A549 (cell line): ENCODE data around the gene TANGO2. TPM values are rescaled to one million over a fixed set of nuclear protein-coding genes. Genes with fewer than 3 reads are reported as not detected.

Experiments
- ATAC-seq, 2 experiments: fragments of 200-7000 bp in 1 of 2; fragments of >200 bp in 1 of 2; cut with Nextera tagmentation in 1 of 2; cut with Tn5 transposase in 1 of 2; 3 replicates each; pipeline versions ENCODE4 v1.8.0 to v1.9.1; 2018 to 2020; ENCODE audit warnings: mild to moderate bottlenecking in 1 of 2, moderate library complexity in 1 of 2
- CTCF ChIA-PET: fragments of 300-600 bp; sonication (Branson Sonifier 250); formaldehyde crosslinking; extraction: SDS; loops from one replicate; lab custom pipeline; 2021; ENCODE audit warnings: antibody characterized with exemption, inconsistent platforms; lab: Yijun Ruan, JAX
- POLR2A ChIA-PET: fragments of 350-600 bp; formaldehyde crosslinking; extraction: SDS; loops from one replicate; lab custom pipeline; 2021; ENCODE audit warnings: antibody characterized with exemption, inconsistent platforms; lab: Yijun Ruan, JAX
- DNase-seq, 2 experiments: peaks; one replicate each; pipeline versions ENCODE4 v3.0.0 to v3.0.0-alpha.2; 2011 to 2016; ENCODE audit warnings: low read depth in 1 of 2, low spot score in 1 of 2
- FAIRE-seq: peaks from 2 replicates; lab custom pipeline; 2011; peaks lifted over from hg19 to GRCh38; lab: Jason Lieb, UNC
- H3K27ac ChIP-seq, 2 experiments: fragments of >200 bp; sonication (Bioruptor Twin); formaldehyde crosslinking; 3 replicates each; pipeline ENCODE4 v1.5.1; 2016 to 2017
- H3K4me1 ChIP-seq: fragments of >200 bp; sonication (Bioruptor Twin); formaldehyde crosslinking; 3 replicates; pipeline ENCODE4 v1.6.1; 2016
- H3K4me2 ChIP-seq: fragments of >200 bp; sonication (Bioruptor Twin); formaldehyde crosslinking; 3 replicates; pipeline ENCODE4 v1.6.1; 2016
- H3K4me3 ChIP-seq: fragments of >200 bp; sonication (Bioruptor Twin); formaldehyde crosslinking; 3 replicates; pipeline ENCODE4 v1.5.1; 2016
- H3K9me3 ChIP-seq: fragments of >200 bp; sonication (Bioruptor Twin); formaldehyde crosslinking; 3 replicates; pipeline ENCODE4 v1.6.1; 2016
- BHLHE40 ChIP-seq: IDR thresholded peaks from 2 replicates; pipeline ENCODE4 v1.6.1; 2012; ENCODE audit warnings: low read depth, low read length, inconsistent platforms
- CBX2 ChIP-seq: fragments of 200-600 bp; sonication (generic); IDR thresholded peaks from 2 replicates; pipeline ENCODE4 v1.6.1; 2016; ENCODE audit warnings: low read depth, mild to moderate bottlenecking, borderline replicate concordance
- CBX8 ChIP-seq: fragments of 200-600 bp; sonication (generic); IDR thresholded peaks from 2 replicates; pipeline ENCODE4 v1.6.1; 2016
- CEBPB ChIP-seq, 2 experiments: fragments of >200 bp in 1 of 2; sonication (Bioruptor Twin) in 1 of 2; formaldehyde crosslinking in 1 of 2; IDR thresholded peaks; 2 replicates each; pipeline ENCODE4 v1.6.1; 2012 to 2016
- CHD2 ChIP-seq: fragments of 150-350 bp; IDR thresholded peaks from 2 replicates; pipeline ENCODE4 v1.6.1; 2014; ENCODE audit warnings: low read length; ENCODE audit not compliant: partially characterized antibody
- CHD4 ChIP-seq: fragments of 200-600 bp; sonication (generic); IDR thresholded peaks from 2 replicates; pipeline ENCODE4 v1.6.1; 2016; ENCODE audit warnings: antibody characterized with exemption, mild to moderate bottlenecking, borderline replicate concordance
- ESRRA ChIP-seq: fragments of 150-350 bp; IDR thresholded peaks from 2 replicates; pipeline ENCODE4 v1.6.1; 2014; ENCODE audit warnings: mild to moderate bottlenecking, low read length, borderline replicate concordance
- FOSL2 ChIP-seq, 2 experiments: fragments of 450-650 bp in 1 of 2; fragments of >200 bp in 1 of 2; sonication (Bioruptor Twin) in 1 of 2; formaldehyde crosslinking; IDR thresholded peaks; 2 replicates each; pipeline versions ENCODE4 v1.5.0 to v1.6.1; 2016 to 2020; ENCODE audit warnings: mild to moderate bottlenecking in 1 of 2, moderate library complexity in 1 of 2
- HOXA7 ChIP-seq: fragments of 250-450 bp; sonication (Bioruptor Pico); IDR thresholded peaks from 2 replicates; pipeline ENCODE4 v1.5.0; 2020; ENCODE audit warnings: mild to moderate bottlenecking, moderate library complexity
- MAZ ChIP-seq: fragments of 150-350 bp; IDR thresholded peaks from 2 replicates; pipeline ENCODE4 v1.6.1; 2014; ENCODE audit warnings: antibody characterized with exemption, low read depth, low read length, borderline replicate concordance
- MYC ChIP-seq: IDR thresholded peaks from 2 replicates; pipeline ENCODE4 v1.6.1; 2012; ENCODE audit warnings: mild to moderate bottlenecking, inconsistent platforms, low read length, improper control_type of control experiment, borderline replicate concordance
- RAD21 ChIP-seq, 2 experiments: fragments of >200 bp in 1 of 2; sonication (Bioruptor Twin) in 1 of 2; formaldehyde crosslinking in 1 of 2; IDR thresholded peaks in 1 of 2; conservative IDR thresholded peaks in 1 of 2; 2 replicates in 1 of 2; 3 replicates in 1 of 2; pipeline ENCODE4 v1.6.1; 2012 to 2018; ENCODE audit warnings: inconsistent platforms in 1 of 2
- RFX5 ChIP-seq: fragments of 450-650 bp; IDR thresholded peaks from 2 replicates; pipeline ENCODE4 v1.7.1; 2014; ENCODE audit warnings: antibody characterized with exemption, mild to moderate bottlenecking, moderate library complexity
- TFCP2L1 ChIP-seq: fragments of 250-450 bp; sonication (Bioruptor Pico); IDR thresholded peaks from 2 replicates; pipeline ENCODE4 v1.5.0; 2021; ENCODE audit warnings: mild to moderate bottlenecking
- WGBS: methylation state at CpG from one replicate; pipeline ENCODE4 v1.1.6; 2017; ENCODE audit errors: missing lambda C conversion rate; 5-methylcytosine and 5-hydroxymethylcytosine counted together
- polyA plus RNA-seq, 4 experiments: library from polyadenylated mRNA; depleted of rRNA in 3 of 4; stranded (reverse); fragments of >200 nt; fragmentation: RNase III in 1 of 4; extraction: RNeasy Plus Mini Kit Qiagen cat#74134 plus additional on column Dnase treatment in 1 of 4; gene quantifications; 2 replicates in 3 of 4; 3 replicates in 1 of 4; pipeline ENCODE4 v1.2.3, GENCODE V29; 2011 to 2017
- TF ChIP-seq, protein P1 (sequence below): IDR thresholded peaks from 2 replicates; pipeline ENCODE4 v1.6.1; 2012
- TF ChIP-seq, protein P2 (sequence below): fragments of 250-450 bp; sonication (Bioruptor Pico); IDR thresholded peaks from 2 replicates; pipeline ENCODE4 v1.5.0; 2020; ENCODE audit warnings: low read depth, mild to moderate bottlenecking, moderate library complexity
- TF ChIP-seq, protein P3 (sequence below): IDR thresholded peaks from 2 replicates; pipeline ENCODE4 v1.6.1; 2012; ENCODE audit warnings: low read depth, borderline replicate concordance
- TF ChIP-seq, protein P4 (sequence below): fragments of 250-450 bp; sonication (Bioruptor Pico); IDR thresholded peaks from 2 replicates; pipeline ENCODE4 v1.5.0; 2021; ENCODE audit warnings: mild to moderate bottlenecking, moderate library complexity, borderline replicate concordance

TANGO2 gene
- polyA plus RNA-seq, 2 of the 4 experiments (the other 2 are of a cell fraction) = 13.2 to 13.8 TPM

DNA sequence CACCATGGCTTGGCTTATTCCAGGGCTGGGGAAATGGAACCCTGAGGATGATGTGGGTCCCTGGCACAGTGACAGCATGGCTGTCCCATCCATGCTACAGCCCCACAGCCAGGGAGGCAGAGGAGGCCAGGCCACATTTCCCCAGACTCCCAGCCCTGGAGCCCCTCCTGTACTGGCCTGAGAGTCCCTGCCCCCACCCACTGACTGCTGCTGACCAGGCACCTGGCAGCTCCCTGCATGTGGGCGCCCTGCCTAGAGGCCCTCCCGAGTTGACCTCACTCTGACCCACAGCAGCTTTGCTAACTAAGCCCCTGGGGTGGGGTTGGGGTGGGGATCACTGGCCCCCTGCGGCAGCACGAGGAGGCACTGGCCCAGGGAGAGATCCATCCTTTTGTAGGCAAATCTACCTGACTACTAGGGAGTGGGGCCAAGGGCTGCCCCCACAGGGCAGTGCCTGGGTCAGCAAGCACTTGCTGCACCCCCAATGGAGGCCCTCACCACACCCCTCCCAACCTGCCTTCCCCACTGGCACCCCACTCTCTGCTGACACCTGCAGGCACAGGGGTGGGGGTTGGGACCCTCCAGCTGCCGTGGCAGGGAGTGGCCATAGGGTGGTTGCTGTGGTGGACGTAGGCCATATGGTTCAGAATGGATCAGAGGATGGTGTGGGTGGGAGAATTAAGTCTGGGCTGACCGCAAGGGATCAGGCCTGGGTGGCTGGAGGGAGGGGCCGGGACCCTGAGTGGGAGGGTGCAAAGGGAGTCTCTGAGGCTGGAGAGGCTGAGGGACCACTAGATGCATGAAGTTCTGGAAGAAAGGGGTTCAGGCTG, 21.7 kb upstream of the TANGO2 start:
- FAIRE-seq (no peak), DNase-seq (no peak), ATAC-seq (no peak; a peak in 1 of 6 replicates)
- POLR2A ChIA-PET = no interaction called here
- Histone ChIP-seq H3K4me3 (no peak overlapping the region), H3K4me1 (no peaks in the 10 kb centered on the region), H3K27ac (no peak overlapping the region), H3K9me3 (peaks cover 4% of the 10 kb centered on the region), H3K4me2 (no peak overlapping the region)
- TF ChIP-seq BHLHE40 = no peak
- TF ChIP-seq, protein P1, sequence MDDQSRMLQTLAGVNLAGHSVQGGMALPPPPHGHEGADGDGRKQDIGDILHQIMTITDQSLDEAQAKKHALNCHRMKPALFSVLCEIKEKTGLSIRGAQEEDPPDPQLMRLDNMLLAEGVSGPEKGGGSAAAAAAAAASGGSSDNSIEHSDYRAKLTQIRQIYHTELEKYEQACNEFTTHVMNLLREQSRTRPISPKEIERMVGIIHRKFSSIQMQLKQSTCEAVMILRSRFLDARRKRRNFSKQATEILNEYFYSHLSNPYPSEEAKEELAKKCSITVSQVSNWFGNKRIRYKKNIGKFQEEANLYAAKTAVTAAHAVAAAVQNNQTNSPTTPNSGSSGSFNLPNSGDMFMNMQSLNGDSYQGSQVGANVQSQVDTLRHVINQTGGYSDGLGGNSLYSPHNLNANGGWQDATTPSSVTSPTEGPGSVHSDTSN = no peak
- TF ChIP-seq RAD21 (conservative IDR thresholded peaks at IDR 0.05 in 1 of 2, IDR thresholded peaks at IDR 0.05 in 1 of 2) = no peak
- 64% methylated on average over 2 of the region's 8 CpGs for WGBS
- CTCF ChIA-PET = no interaction called here

DNA sequence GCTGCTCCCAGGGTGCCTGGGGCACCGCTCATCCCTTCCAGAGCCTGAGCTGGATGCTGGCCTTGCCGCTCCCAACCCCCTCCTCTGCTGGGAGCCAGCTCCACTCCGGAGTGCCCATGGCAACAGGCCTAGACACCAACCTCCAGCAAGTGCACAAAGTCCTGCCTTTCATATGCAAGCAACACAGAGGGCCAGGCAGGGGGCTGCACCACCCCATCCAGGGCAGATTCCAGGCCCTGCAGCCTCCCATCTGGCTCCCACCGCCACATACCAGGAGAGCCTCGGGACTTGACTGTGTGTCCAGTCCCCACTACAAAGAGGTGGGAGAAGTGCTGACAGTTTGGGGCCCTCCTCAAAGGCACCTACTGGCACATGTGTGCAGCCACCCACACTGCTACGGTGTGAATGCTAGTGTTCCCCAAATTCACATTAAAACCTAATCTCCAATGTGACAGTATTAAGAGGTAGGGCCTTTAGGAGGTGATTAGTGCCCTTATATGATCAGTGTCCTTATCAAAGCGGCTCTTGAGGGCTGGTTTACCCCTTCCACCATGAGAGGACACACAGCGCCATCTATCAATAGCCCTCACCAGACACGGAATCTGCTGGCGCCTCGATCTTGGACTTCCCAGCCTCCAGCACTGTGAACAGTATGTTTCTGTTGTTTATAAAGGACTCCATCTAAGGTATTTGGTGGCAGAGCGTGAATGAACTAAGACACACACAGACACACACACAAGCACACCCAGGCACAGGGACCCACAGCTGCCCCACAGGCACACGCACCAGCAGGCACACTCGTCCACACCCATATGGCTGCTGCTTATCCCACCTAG, 20.4 kb upstream of the TANGO2 start:
- FAIRE-seq (no peak), DNase-seq (no peak), ATAC-seq (no peak)
- ChIA-PET CTCF (interaction anchor here (1.9 kb wide), 1 partner anchor 13 kb away, joined by 8 read pairs; no protein-coding TSS in a partner anchor), POLR2A (no interaction called here)
- Histone ChIP-seq H3K9me3 (peaks cover 11% of the 10 kb centered on the region), H3K27ac (no peak overlapping the region), H3K4me2 (no peak overlapping the region), H3K4me3 (no peak overlapping the region), H3K4me1 (no peaks in the 10 kb centered on the region)
- 91% methylated on average over 11 of the region's 14 CpGs for WGBS
- TF ChIP-seq MYC = no peak
- no peak for TF ChIP-seq CEBPB (IDR thresholded peaks at IDR 0.05)
- no peak for TF ChIP-seq CHD4
- no peak for TF ChIP-seq TFCP2L1 (CRISPR knock-in tag)
- no peak for TF ChIP-seq HOXA7 (CRISPR knock-in tag)
- TF ChIP-seq, protein P2, sequence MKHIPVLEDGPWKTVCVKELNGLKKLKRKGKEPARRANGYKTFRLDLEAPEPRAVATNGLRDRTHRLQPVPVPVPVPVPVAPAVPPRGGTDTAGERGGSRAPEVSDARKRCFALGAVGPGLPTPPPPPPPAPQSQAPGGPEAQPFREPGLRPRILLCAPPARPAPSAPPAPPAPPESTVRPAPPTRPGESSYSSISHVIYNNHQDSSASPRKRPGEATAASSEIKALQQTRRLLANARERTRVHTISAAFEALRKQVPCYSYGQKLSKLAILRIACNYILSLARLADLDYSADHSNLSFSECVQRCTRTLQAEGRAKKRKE (CRISPR knock-in tag) = no peak

DNA sequence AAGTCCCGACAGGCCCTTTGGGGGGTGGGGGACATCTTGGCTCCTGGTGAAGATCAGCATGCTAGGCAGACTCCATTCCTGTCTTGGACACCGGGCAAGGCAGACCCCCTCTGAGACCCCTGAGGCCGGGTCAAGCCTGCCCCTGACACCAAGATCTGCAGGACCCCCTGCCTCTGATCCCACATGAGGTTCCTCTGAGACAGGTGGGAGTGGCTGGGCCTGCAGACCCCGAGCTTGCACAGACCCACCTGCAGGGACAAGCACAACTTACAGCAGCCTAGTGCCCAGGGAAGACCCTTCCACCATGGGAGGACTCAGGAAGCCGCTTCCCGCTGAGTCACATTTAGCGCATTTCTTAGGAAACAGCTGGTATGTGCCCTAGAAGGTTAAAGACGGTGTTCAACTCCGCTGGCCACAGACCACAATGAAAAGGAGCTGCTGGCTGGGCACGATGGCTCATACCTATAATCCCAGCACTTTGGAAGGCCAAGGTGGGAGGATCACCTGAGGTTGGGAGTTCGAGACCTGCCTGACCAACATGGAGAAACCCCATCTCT, 19.8 kb upstream of the TANGO2 start:
- ATAC-seq (no peak), FAIRE-seq (no peak), DNase-seq (no peak)
- Histone ChIP-seq H3K4me3 (no peak overlapping the region), H3K9me3 (peaks cover 11% of the 10 kb centered on the region), H3K4me2 (no peak overlapping the region), H3K27ac (no peak overlapping the region), H3K4me1 (no peaks in the 10 kb centered on the region)
- 77% methylated on average over 9 of the region's 11 CpGs for WGBS
- ChIA-PET CTCF (interaction anchor here (1.9 kb wide), 1 partner anchor 12 kb away, joined by 8 read pairs; no protein-coding TSS in a partner anchor), POLR2A (no interaction called here)
- TF ChIP-seq ESRRA = no peak
- TF ChIP-seq MAZ = no peak
- no peak for TF ChIP-seq CEBPB (IDR thresholded peaks at IDR 0.05)
- TF ChIP-seq, protein P3, sequence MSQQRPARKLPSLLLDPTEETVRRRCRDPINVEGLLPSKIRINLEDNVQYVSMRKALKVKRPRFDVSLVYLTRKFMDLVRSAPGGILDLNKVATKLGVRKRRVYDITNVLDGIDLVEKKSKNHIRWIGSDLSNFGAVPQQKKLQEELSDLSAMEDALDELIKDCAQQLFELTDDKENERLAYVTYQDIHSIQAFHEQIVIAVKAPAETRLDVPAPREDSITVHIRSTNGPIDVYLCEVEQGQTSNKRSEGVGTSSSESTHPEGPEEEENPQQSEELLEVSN = no peak
- TF ChIP-seq, protein P4, sequence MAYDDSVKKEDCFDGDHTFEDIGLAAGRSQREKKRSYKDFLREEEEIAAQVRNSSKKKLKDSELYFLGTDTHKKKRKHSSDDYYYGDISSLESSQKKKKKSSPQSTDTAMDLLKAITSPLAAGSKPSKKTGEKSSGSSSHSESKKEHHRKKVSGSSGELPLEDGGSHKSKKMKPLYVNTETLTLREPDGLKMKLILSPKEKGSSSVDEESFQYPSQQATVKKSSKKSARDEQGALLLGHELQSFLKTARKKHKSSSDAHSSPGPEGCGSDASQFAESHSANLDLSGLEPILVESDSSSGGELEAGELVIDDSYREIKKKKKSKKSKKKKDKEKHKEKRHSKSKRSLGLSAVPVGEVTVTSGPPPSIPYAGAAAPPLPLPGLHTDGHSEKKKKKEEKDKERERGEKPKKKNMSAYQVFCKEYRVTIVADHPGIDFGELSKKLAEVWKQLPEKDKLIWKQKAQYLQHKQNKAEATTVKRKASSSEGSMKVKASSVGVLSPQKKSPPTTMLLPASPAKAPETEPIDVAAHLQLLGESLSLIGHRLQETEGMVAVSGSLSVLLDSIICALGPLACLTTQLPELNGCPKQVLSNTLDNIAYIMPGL (CRISPR knock-in tag) = no peak
- TF ChIP-seq CHD4 = no peak
- no peak for TF ChIP-seq CHD2
- no peak for TF ChIP-seq CBX8
- no peak for TF ChIP-seq FOSL2 (IDR thresholded peaks at IDR 0.05)
- TF ChIP-seq FOSL2 (CRISPR knock-in tag; IDR thresholded peaks at IDR 0.05) = no peak
- TF ChIP-seq CBX2 = no peak
- TF ChIP-seq RFX5 = no peak
